ENCODE measurements around the gene OLIG1. TPM values are rescaled to one million over a fixed set of nuclear protein-coding genes. Genes with fewer than 3 reads are reported as not detected.
A peak's percentile ranks its signal among the peaks of the same experiment; 100 is the strongest.

The OLIG1 gene
- total RNA-seq, 1 donor from 2014 or later: not detected

GRCh38 chr21:33031152-33031911 is 38.6 kb upstream of the OLIG1 start:
- no peak for DNase-seq (ENCODE audit: low spot score)

GRCh38 chr21:33032434-33033047 is 37.4 kb upstream of the OLIG1 start:
- no peak for DNase-seq (ENCODE audit: low spot score)

- DNase-seq (ENCODE audit: low spot score): no peak
Observed at GRCh38 chr21:33033094-33033951, 36.6 kb upstream of the OLIG1 start.

GRCh38 chr21:33033961-33034413 is 36.0 kb upstream of the OLIG1 start:
- no peak for DNase-seq (ENCODE audit: low spot score)

GRCh38 chr21:33035147-33035546 is 34.8 kb upstream of the OLIG1 start:
- DNase-seq (ENCODE audit: low spot score): no peak

GRCh38 chr21:33036430-33037162 is 33.3 kb upstream of the OLIG1 start:
- DNase-seq (ENCODE audit: low spot score): peak; percentile 19

GRCh38 chr21:33037501-33037900 is 32.4 kb upstream of the OLIG1 start:
- no peak for DNase-seq (ENCODE audit: low spot score)

GRCh38 chr21:33039536-33039935 is 30.4 kb upstream of the OLIG1 start:
- DNase-seq (ENCODE audit: low spot score): no peak

- DNase-seq (ENCODE audit: low spot score): no peak
Observed at GRCh38 chr21:33040215-33040614, 29.7 kb upstream of the OLIG1 start.

- no peak for DNase-seq (ENCODE audit: low spot score)
Observed at GRCh38 chr21:33041981-33042380, 28.0 kb upstream of the OLIG1 start.

GRCh38 chr21:33042812-33043211 is 27.1 kb upstream of the OLIG1 start:
- DNase-seq (ENCODE audit: low spot score): no peak

- no peak for DNase-seq (ENCODE audit: low spot score)
Observed at GRCh38 chr21:33046455-33046854, 23.5 kb upstream of the OLIG1 start.

- no peak for DNase-seq (ENCODE audit: low spot score)
Observed at GRCh38 chr21:33047231-33047630, 22.7 kb upstream of the OLIG1 start.

- no peak for DNase-seq (ENCODE audit: low spot score)
Observed at GRCh38 chr21:33051925-33052324, 18.0 kb upstream of the OLIG1 start.

- no peak for DNase-seq (ENCODE audit: low spot score)
Observed at GRCh38 chr21:33053951-33054350, 16.0 kb upstream of the OLIG1 start.

- no peak for DNase-seq (ENCODE audit: low spot score)
Observed at GRCh38 chr21:33055991-33056390, 13.9 kb upstream of the OLIG1 start.

- DNase-seq (ENCODE audit: low spot score): no peak
Observed at GRCh38 chr21:33057385-33057940, 12.5 kb upstream of the OLIG1 start.

- DNase-seq (ENCODE audit: low spot score): no peak
Observed at GRCh38 chr21:33058527-33058926, 11.4 kb upstream of the OLIG1 start.

GRCh38 chr21:33058957-33059356 is 11.0 kb upstream of the OLIG1 start:
- DNase-seq (ENCODE audit: low spot score): no peak

- no peak for DNase-seq (ENCODE audit: low spot score)
Observed at GRCh38 chr21:33059380-33059841, 10.5 kb upstream of the OLIG1 start.

- DNase-seq (ENCODE audit: low spot score): no peak
Observed at GRCh38 chr21:33061233-33061632, 8.7 kb upstream of the OLIG1 start.

Data from mucosa of gallbladder (tissue), 1 donor.